H1 (cell line): ENCODE data around the gene CTDNEP1.

ENCODE experiments used
- CBX8 ChIP-seq: fragments of 300-800, 300-1000 bp; sonication (generic); IDR thresholded peaks from 2 replicates; pipeline ENCODE4 v1.7.1; 2016; ENCODE audit warnings: low read depth, low read length, borderline replicate concordance
- CHD2 ChIP-seq: IDR thresholded peaks from 2 replicates; pipeline ENCODE4 v1.6.1; 2012; ENCODE audit warnings: low read length, improper control_type of control experiment
- EGR1 ChIP-seq: IDR thresholded peaks from 2 replicates; pipeline ENCODE4 v1.6.1; 2011; ENCODE audit warnings: low read depth, low read length, borderline replicate concordance
- JUND ChIP-seq: IDR thresholded peaks from 2 replicates; pipeline ENCODE4 v1.6.1; 2011; ENCODE audit warnings: mild to moderate bottlenecking, improper control_type of control experiment, low read length
- MAFK ChIP-seq: IDR thresholded peaks from 2 replicates; pipeline ENCODE4 v1.6.1; 2012; ENCODE audit warnings: low read depth, mild to moderate bottlenecking, improper control_type of control experiment, low read length
- PHF8 ChIP-seq: fragments of 200-600 bp; sonication (generic); conservative IDR thresholded peaks from 2 replicates; pipeline ENCODE4 v1.7.1; 2012; ENCODE audit warnings: low read depth, mild to moderate bottlenecking, inconsistent platforms, low read length, moderate library complexity
- POLR2A ChIP-seq, 2 experiments: IDR thresholded peaks; 1 replicate in 1 of 2; 2 replicates in 1 of 2; pipeline ENCODE4 v1.6.1; 2011; ENCODE audit warnings: low read depth in 2 of 2, low read length in 2 of 2, mild to moderate bottlenecking in 2 of 2; ENCODE audit errors: control extremely low read depth in 1 of 2
- POLR2AphosphoS5 ChIP-seq: IDR thresholded peaks from 2 replicates; pipeline ENCODE4 v1.6.1; 2011; ENCODE audit warnings: low read depth, low read length
- POU5F1 ChIP-seq: IDR thresholded peaks from 2 replicates; pipeline ENCODE4 v1.6.1; 2011; ENCODE audit warnings: low read depth, mild to moderate bottlenecking, low read length, moderate library complexity
- SIN3A ChIP-seq, 2 experiments: IDR thresholded peaks in 1 of 2; conservative IDR thresholded peaks in 1 of 2; 2 replicates each; pipeline ENCODE4 v1.6.1; 2011 to 2012; ENCODE audit warnings: low read length in 2 of 2, improper control_type of control experiment in 1 of 2, low read depth in 1 of 2, mild to moderate bottlenecking in 1 of 2
- SRF ChIP-seq: IDR thresholded peaks from 2 replicates; pipeline ENCODE4 v1.6.1; 2011; ENCODE audit warnings: mild to moderate bottlenecking, low read depth, low read length, moderate library complexity
- TF ChIP-seq, protein P1 (sequence below), 3 experiments: IDR thresholded peaks; 1 replicate in 2 of 3; 2 replicates in 1 of 3; pipeline versions ENCODE4 v1.5.1 to v1.6.1; 2011; ENCODE audit warnings: low read length in 3 of 3, mild to moderate bottlenecking in 3 of 3, inconsistent platforms in 2 of 3, low read depth in 1 of 3, moderate library complexity in 1 of 3; ENCODE audit not compliant: insufficient read depth in 1 of 3; ENCODE audit errors: control extremely low read depth in 1 of 3
- TF ChIP-seq, protein P2 (sequence below): IDR thresholded peaks from 2 replicates; pipeline ENCODE4 v1.6.1; 2011; ENCODE audit warnings: low read length, improper control_type of control experiment

DNA sequence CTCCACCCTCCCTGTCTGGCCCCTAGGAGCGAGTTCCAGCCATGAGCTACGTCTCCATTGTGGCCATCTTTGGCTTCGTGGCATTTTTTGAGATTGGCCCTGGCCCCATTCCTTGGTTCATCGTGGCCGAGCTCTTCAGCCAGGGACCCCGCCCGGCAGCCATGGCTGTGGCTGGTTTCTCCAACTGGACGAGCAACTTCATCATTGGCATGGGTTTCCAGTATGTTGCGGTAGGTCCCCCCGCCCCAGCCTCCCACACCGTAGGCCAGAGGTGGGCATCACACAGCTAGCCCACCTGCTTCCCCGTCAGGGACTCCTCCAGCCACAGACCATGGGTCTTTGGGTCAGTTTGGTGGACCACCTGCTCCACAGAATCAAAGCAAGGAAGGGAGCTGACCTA lies 34.1 kb upstream of the CTDNEP1 start:
- no peak for TF ChIP-seq SRF
- TF ChIP-seq, protein P1, sequence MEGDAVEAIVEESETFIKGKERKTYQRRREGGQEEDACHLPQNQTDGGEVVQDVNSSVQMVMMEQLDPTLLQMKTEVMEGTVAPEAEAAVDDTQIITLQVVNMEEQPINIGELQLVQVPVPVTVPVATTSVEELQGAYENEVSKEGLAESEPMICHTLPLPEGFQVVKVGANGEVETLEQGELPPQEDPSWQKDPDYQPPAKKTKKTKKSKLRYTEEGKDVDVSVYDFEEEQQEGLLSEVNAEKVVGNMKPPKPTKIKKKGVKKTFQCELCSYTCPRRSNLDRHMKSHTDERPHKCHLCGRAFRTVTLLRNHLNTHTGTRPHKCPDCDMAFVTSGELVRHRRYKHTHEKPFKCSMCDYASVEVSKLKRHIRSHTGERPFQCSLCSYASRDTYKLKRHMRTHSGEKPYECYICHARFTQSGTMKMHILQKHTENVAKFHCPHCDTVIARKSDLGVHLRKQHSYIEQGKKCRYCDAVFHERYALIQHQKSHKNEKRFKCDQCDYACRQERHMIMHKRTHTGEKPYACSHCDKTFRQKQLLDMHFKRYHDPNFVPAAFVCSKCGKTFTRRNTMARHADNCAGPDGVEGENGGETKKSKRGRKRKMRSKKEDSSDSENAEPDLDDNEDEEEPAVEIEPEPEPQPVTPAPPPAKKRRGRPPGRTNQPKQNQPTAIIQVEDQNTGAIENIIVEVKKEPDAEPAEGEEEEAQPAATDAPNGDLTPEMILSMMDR (IDR thresholded peaks at IDR 0.05; ENCODE audit: control extremely low read depth in 1 of 3, insufficient read depth in 1 of 3, low read depth in 1 of 3, low read length in 3 of 3) = no peak
- no peak for TF ChIP-seq EGR1
- no peak for TF ChIP-seq POU5F1
- TF ChIP-seq PHF8 = no peak
- TF ChIP-seq CHD2 = no peak
- no peak for TF ChIP-seq JUND
- no peak for TF ChIP-seq POLR2AphosphoS5
- no peak for TF ChIP-seq MAFK
- no peak for TF ChIP-seq CBX8
- TF ChIP-seq SIN3A (conservative IDR thresholded peaks at IDR 0.05 in 1 of 2, IDR thresholded peaks at IDR 0.05 in 1 of 2; ENCODE audit: low read depth in 1 of 2, low read length in 2 of 2) = no peak
- TF ChIP-seq, protein P2, sequence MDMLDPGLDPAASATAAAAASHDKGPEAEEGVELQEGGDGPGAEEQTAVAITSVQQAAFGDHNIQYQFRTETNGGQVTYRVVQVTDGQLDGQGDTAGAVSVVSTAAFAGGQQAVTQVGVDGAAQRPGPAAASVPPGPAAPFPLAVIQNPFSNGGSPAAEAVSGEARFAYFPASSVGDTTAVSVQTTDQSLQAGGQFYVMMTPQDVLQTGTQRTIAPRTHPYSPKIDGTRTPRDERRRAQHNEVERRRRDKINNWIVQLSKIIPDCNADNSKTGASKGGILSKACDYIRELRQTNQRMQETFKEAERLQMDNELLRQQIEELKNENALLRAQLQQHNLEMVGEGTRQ = no peak
- no peak for TF ChIP-seq POLR2A (IDR thresholded peaks at IDR 0.05; ENCODE audit: control extremely low read depth in 1 of 2, low read depth in 2 of 2, low read length in 2 of 2)
